GM12891 (cell line): ENCODE results near the gene WDR49.

ENCODE experiments used
- PAX5 ChIP-seq: IDR thresholded peaks from 2 replicates; pipeline ENCODE4 v1.6.1; 2011; ENCODE audit warnings: low read length, moderate library complexity, mild to moderate bottlenecking; ENCODE audit not compliant: insufficient read depth, severe bottlenecking
- POLR2A ChIP-seq: IDR thresholded peaks from 2 replicates; pipeline ENCODE4 v1.6.1; 2011; ENCODE audit warnings: low read depth, low read length, control low read depth
- POLR2AphosphoS5 ChIP-seq: IDR thresholded peaks from 2 replicates; pipeline ENCODE4 v1.6.1; 2011; ENCODE audit warnings: low read depth, low read length, control low read depth
- SPI1 ChIP-seq: IDR thresholded peaks from 2 replicates; pipeline ENCODE4 v1.6.1; 2011; ENCODE audit warnings: low read depth, low read length, control low read depth
- TAF1 ChIP-seq: IDR thresholded peaks from 2 replicates; pipeline ENCODE4 v1.6.1; 2011; ENCODE audit warnings: low read depth, low read length, control low read depth

DNA sequence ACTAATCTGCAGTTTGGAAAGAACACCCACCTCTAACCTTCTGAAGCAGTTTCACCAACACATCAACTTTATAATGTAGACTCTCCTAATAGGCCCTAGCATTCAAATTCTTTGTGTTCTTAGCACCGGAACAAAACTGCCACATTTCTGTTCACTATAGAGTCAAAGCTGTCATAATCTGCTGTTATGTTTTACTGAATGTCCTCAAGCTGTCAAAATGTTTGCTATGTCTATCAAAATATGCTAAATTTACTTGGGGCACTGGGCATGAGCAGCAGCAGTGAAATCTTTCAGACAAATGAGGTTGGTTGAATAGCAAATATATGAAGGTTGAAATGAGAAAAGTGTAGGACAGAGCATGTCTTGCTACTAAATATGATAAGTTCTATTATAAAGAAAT is 1.9 kb downstream of the WDR49 start:
- TF ChIP-seq POLR2A (no peak), POLR2AphosphoS5 (no peak), TAF1 (no peak), SPI1 (no peak), PAX5 (no peak)
